GM12801 (cell line): ENCODE data around the gene USP4.

Experiments used
- CTCF ChIP-seq: IDR thresholded peaks from one replicate; pipeline ENCODE4 v1.5.1; 2011; ENCODE audit warnings: control low read depth; ENCODE audit not compliant: insufficient read length; ENCODE audit errors: extremely low read depth

USP4 gene

GRCh38 chr3:49383387-49383786, 43.5 kb upstream of the USP4 start:
- TF ChIP-seq CTCF: no peak

- TF ChIP-seq CTCF: no peak
These were observed 38.5 kb upstream of the USP4 start for GRCh38 chr3:49378249-49378895.

- TF ChIP-seq CTCF: no peak
These were observed 37.6 kb upstream of the USP4 start for GRCh38 chr3:49377483-49377882.

- TF ChIP-seq CTCF: no peak
These were observed 32.1 kb upstream of the USP4 start for GRCh38 chr3:49371946-49372345.

GRCh38 chr3:49370585-49371290, 30.9 kb upstream of the USP4 start:
- no peak for TF ChIP-seq CTCF

- no peak for TF ChIP-seq CTCF
These were observed 22.7 kb upstream of the USP4 start for GRCh38 chr3:49362561-49362960.

- TF ChIP-seq CTCF: no peak
These were observed 19.8 kb upstream of the USP4 start for GRCh38 chr3:49359623-49360022.
